PC-9 (cell line): ENCODE results near the gene KRT14. TPM values are rescaled to one million over a fixed set of nuclear protein-coding genes. Genes with fewer than 3 reads are reported as not detected.
"Not testable (repeated sequence)": the region's sequence is repeated elsewhere in the genome, so short reads cannot be mapped to it uniquely, and the experiment has no call there.

Experiments
- BruUV-seq: library from RNA; stranded (reverse); fragments of 400-500 nt; replicated peaks from 2 replicates; lab custom pipeline; 2021; lab: Mats Ljungman, UMichigan
- CTCF ChIA-PET: fragments of 300-600 bp; sonication (Branson Sonifier 250); formaldehyde crosslinking; loops from one replicate; lab custom pipeline; 2022; ENCODE audit warnings: antibody characterized with exemption; lab: Charles Lee
- POLR2A ChIA-PET: fragments of 300-600 bp; sonication (Branson Sonifier 250); formaldehyde crosslinking; loops from one replicate; lab custom pipeline; 2022; ENCODE audit warnings: antibody characterized with exemption; ENCODE audit not compliant: unreplicated experiment; lab: Charles Lee
- DNase-seq, 2 experiments: peaks; one replicate each; pipeline versions ENCODE4 v3.0.0 to v3.0.0-alpha.2; 2015 to 2022; ENCODE audit warnings: mixed read lengths in 1 of 2
- H2AFZ ChIP-seq: fragments of 200-600 bp; sonication (generic); 2 replicates; pipeline ENCODE4 v1.8.1; 2017; ENCODE audit warnings: antibody characterized with exemption
- H3F3A ChIP-seq: fragments of 200-600 bp; sonication (generic); 2 replicates; pipeline ENCODE4 v1.8.1; 2017; ENCODE audit warnings: antibody characterized with exemption, mild to moderate bottlenecking, low read depth; ENCODE audit not compliant: insufficient read depth
- H3K27ac ChIP-seq: fragments of 200-600 bp; sonication (generic); 2 replicates; pipeline ENCODE4 v1.6.1; 2016; ENCODE audit warnings: mixed run types
- H3K27me3 ChIP-seq: fragments of 200-600 bp; sonication (generic); 2 replicates; pipeline ENCODE4 v1.6.1; 2016; ENCODE audit warnings: low read depth, mixed run types; ENCODE audit not compliant: insufficient read depth
- H3K36me3 ChIP-seq: fragments of 200-600 bp; sonication (generic); 2 replicates; pipeline ENCODE4 v1.6.1; 2016; ENCODE audit warnings: low read depth, mixed run types
- H3K4me1 ChIP-seq: fragments of 200-600 bp; sonication (generic); replicated peaks from 2 replicates; pipeline ENCODE4 v1.6.1; 2016; ENCODE audit warnings: mixed run types; ENCODE audit not compliant: insufficient read depth
- H3K4me2 ChIP-seq: fragments of 200-600 bp; sonication (generic); 2 replicates; pipeline ENCODE4 v1.6.1; 2017; ENCODE audit warnings: mixed run types
- H3K4me3 ChIP-seq: fragments of 200-600 bp; sonication (generic); 2 replicates; pipeline ENCODE4 v1.6.1; 2016; ENCODE audit warnings: mixed run types
- H3K79me2 ChIP-seq: fragments of 200-600 bp; sonication (generic); 2 replicates; pipeline ENCODE4 v1.6.1; 2017; ENCODE audit warnings: low read depth, mixed run types
- H3K9me2 ChIP-seq: fragments of 200-600 bp; sonication (generic); 2 replicates; pipeline ENCODE4 v1.8.1; 2017; ENCODE audit warnings: mild to moderate bottlenecking; ENCODE audit not compliant: insufficient read depth
- H3K9me3 ChIP-seq: fragments of 200-600 bp; sonication (generic); 2 replicates; pipeline ENCODE4 v1.8.1; 2016; ENCODE audit warnings: low read depth; ENCODE audit not compliant: insufficient read depth
- H4K20me1 ChIP-seq: fragments of 200-600 bp; sonication (generic); 2 replicates; pipeline ENCODE4 v1.8.1; 2017; ENCODE audit not compliant: insufficient read depth
- EZH2 ChIP-seq: fragments of 200-600 bp; sonication (generic); IDR thresholded peaks from 2 replicates; pipeline ENCODE4 v1.8.0; 2017; ENCODE audit warnings: antibody characterized with exemption, low read depth
- intact Hi-C: fragments of 100-400 bp; cut with micrococcal nuclease; formaldehyde crosslinking; loops from one replicate; pipeline ENCODE4 v1.10.0; 2022; ENCODE audit not compliant: unreplicated experiment
- total RNA-seq: library from RNA; stranded (reverse); gene quantifications from 2 replicates; pipeline ENCODE4 v1.2.3, GENCODE V29; 2021

Gene KRT14
- total RNA-seq, 1 experiment from 2014 or later = 2.2 TPM

DNA sequence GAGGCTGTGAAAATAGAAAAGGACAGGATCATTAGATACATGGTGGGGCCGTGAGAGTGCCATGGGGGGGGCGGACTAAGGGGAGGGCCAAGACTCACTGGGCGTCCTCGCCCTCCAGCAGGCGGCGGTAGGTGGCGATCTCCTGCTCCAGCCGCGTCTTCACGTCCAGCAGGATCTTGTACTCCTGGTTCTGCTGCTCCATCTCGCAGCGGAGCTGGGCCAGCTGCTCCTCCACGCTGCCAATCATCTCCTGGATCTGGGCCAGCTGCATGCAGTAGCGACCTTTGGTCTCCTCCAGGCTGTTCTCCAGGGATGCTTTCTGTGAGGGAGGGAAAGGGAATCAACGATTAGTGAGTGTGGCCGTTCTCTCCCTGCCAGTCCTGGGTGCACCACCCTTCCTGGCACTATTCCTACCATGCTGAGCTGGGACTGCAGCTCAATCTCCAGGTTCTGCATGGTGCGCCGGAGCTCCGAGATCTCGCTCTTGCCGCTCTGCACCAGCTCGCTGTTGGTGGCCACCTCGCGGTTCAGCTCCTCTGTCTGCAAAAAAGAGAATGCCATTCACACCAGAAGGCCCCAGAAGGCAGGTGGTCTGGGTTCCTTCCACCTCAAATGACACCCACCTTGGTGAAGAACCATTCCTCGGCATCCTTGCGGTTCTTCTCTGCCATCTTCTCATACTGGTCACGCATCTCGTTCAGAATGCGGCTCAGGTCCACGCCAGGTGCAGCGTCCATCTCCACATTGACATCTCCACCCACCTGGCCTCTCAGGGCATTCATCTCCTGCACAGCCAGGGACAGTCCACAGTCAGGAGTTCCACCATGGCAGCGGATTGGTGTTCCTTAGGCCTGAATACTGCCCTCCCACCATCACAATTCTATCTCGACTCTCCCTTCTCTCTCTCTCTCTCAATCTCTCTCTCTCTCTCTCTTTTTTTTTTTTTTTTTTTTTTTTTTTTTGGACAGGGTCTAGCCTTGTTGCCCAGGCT, 3.3 kb downstream of the KRT14 start:
- H3K79me2 ChIP-seq = no peaks in the 10 kb centered on the region
- ChIA-PET CTCF (interaction anchor here (1.3 to 1.5 kb wide), 2 partner anchors 33 to 62 kb away, joined by 3 to 4 read pairs; no protein-coding TSS in a partner anchor), POLR2A (no interaction called here)
- H2AFZ ChIP-seq = no peak overlapping the region
- intact Hi-C loops = no loop called here
- H3K4me3 ChIP-seq = no peak overlapping the region
- BruUV-seq = no TSS peak
- no peaks in the 10 kb centered on the region for H3K9me2 ChIP-seq
- peaks cover 45% of the 10 kb centered on the region for H3K4me1 ChIP-seq
- no peak for TF ChIP-seq EZH2
- DNase-seq = no peak
- H3K9me3 ChIP-seq = no peaks in the 10 kb centered on the region
- H3K36me3 ChIP-seq = no peaks in the 10 kb centered on the region
- H3F3A ChIP-seq = peaks cover 26% of the 10 kb centered on the region; the same call in 1 of the 2 replicates
- H3K27ac ChIP-seq = no peak overlapping the region
- H3K4me2 ChIP-seq = no peak overlapping the region
- no peaks in the 10 kb centered on the region for H4K20me1 ChIP-seq
- no peaks in the 10 kb centered on the region for H3K27me3 ChIP-seq

DNA sequence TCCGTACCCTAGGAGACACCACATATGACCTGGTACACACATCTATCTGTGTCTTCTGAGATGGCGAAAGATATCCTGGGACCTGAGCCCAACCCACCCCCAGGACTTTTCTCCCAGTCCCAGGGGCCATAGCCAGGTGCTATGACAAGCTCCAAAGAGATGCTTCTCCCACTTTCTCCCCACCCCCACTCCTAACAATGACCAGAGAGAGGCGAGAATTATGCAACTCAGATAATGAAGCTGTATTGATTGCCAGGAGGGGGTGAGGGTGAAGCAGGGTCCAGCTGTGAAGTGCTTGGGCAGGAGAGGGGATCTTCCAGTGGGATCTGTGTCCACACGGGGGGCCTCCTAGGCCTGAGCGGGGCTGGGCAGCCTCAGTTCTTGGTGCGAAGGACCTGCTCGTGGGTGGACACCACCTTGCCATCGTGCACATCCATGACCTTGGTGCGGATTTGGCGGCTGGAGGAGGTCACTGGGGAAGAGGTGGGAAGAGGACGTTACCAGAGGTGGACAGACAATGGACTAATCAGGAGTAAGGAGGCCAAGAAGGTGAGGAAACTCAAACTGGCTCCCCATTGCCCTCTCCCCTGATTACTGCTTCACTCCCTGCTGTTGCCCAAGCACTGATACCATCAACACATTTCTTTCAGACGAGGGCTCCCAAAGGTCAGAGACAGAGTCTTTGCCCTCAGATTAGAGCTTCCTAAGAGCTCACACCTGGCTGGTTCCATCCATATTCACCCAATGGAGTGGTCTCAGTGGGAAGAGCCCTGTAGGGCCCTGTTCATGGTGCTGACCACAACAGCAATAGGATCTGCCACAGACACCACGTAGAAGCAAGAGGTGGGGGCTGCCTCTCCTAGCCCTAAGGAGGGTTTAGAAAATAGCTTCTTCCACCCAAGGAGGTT, 4.4 kb downstream of the KRT14 start:
- H3K9me2 ChIP-seq, H3K79me2 ChIP-seq, H3K27ac ChIP-seq, BruUV-seq, intact Hi-C loops, H3K36me3 ChIP-seq, H4K20me1 ChIP-seq, H3K27me3 ChIP-seq, H3K9me3 ChIP-seq, H3K4me3 ChIP-seq, H2AFZ ChIP-seq: not testable (repeated sequence)
- peak overlapping the region; percentile 32; the same call in 1 of the 2 replicates for H3K4me2 ChIP-seq
- CTCF ChIA-PET = interaction anchor here (1.3 to 1.5 kb wide), 2 partner anchors 32 to 63 kb away, joined by 3 to 4 read pairs; no protein-coding TSS in a partner anchor
- peak in 1 of 2 experiments; percentile 44 for DNase-seq
- H3K4me1 ChIP-seq = peaks cover 48% of the 10 kb centered on the region
- POLR2A ChIA-PET = interaction anchor here (0.6 kb wide), 1 partner anchor 72 kb away, joined by 3 read pairs; no protein-coding TSS in a partner anchor
- H3F3A ChIP-seq = peaks cover 26% of the 10 kb centered on the region; the same call in 1 of the 2 replicates

DNA sequence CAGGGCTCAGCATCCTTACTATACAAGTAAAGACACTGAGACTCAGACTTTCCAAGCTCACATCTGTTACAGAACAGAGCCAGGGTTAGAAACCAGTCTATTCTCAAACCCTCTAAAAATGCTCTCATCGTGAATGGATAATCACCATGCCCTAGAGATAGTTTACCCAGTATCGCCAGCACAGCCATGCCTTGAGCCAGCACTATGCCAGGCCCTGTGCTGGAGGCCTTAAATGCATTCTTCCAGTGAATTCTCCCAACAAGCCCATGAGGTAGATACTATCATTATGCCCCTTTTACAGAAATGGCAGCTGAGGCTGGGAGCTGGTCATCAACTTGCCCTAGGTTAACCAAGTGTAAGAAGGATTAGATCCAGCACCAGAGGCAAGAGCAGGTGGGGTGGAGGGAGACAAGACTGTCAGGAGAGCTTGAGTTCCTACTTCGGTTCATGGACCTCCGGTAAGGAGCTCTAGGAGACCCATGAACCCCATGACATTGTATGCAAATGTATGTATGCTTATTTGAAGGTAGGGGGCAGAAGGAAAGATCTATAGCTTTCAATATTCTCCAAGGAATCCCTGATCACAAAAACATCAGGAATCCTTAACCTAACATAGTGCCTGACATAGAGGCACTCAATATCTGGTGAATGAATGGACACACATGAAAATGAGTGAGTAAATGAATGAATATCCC, 5.2 kb downstream of the KRT14 start:
- no peaks in the 10 kb centered on the region for H3K9me2 ChIP-seq
- no peak overlapping the region for H2AFZ ChIP-seq
- ChIA-PET CTCF (interaction anchor here (0.6 to 1.5 kb wide), 4 partner anchors 32 to 67 kb away, joined by 3 to 5 read pairs (median 4); no protein-coding TSS in a partner anchor), POLR2A (interaction anchor here (0.6 to 1.0 kb wide), 4 partner anchors 22 to 72 kb away, joined by 3 to 5 read pairs (median 4); no protein-coding TSS in a partner anchor)
- H3K79me2 ChIP-seq = no peaks in the 10 kb centered on the region
- H4K20me1 ChIP-seq = no peaks in the 10 kb centered on the region
- no peak for DNase-seq
- H3F3A ChIP-seq = peaks cover 29% of the 10 kb centered on the region; the same call in 1 of the 2 replicates
- H3K36me3 ChIP-seq = no peaks in the 10 kb centered on the region
- no peak for TF ChIP-seq EZH2
- intact Hi-C loops = no loop called here
- no peak overlapping the region for H3K4me3 ChIP-seq
- no peaks in the 10 kb centered on the region for H3K9me3 ChIP-seq
- peak overlapping the region; percentile 37 for H3K27ac ChIP-seq
- H3K4me2 ChIP-seq = peak overlapping the region; percentile 30; the same call in 1 of the 2 replicates
- peaks cover 54% of the 10 kb centered on the region for H3K4me1 ChIP-seq
- TSS peak; percentile 62 for BruUV-seq
- no peaks in the 10 kb centered on the region for H3K27me3 ChIP-seq
